Brain microvascular endothelial cell (primary cell): Measurements from ENCODE around the gene GTF2H4.
A peak's percentile ranks its signal among the peaks of the same experiment; 100 is the strongest.

ENCODE experiments used
- DNase-seq: peaks from one replicate; pipeline ENCODE4 v3.0.0-alpha.2; 2020
- H3K27ac ChIP-seq: fragments of 250-450 bp; sonication (Bioruptor Pico); 2 replicates; pipeline ENCODE4 v1.5.1; 2020; ENCODE audit warnings: mild to moderate bottlenecking, moderate library complexity
- H3K27me3 ChIP-seq: fragments of 250-450 bp; sonication (Bioruptor Pico); replicated peaks from 2 replicates; pipeline ENCODE4 v1.5.1; 2020; ENCODE audit warnings: mild to moderate bottlenecking
- H3K36me3 ChIP-seq: fragments of 250-450 bp; sonication (Bioruptor Pico); replicated peaks from 2 replicates; pipeline ENCODE4 v1.5.1; 2020; ENCODE audit warnings: mild to moderate bottlenecking
- H3K4me3 ChIP-seq: 2 replicates; pipeline ENCODE4 v1.5.1; 2011; ENCODE audit warnings: low read depth, mild to moderate bottlenecking, control low read depth, low read length, moderate library complexity
- in situ Hi-C: cut with HindIII; loops from 2 replicates; pipeline ENCODE4 v1.10.0; 2017; ENCODE audit warnings: low sequenced_read_pairs, low pct_ligation_motif_present
- TF ChIP-seq, protein P1 (sequence below): IDR thresholded peaks from 2 replicates; pipeline ENCODE4 v1.5.1; 2011; ENCODE audit warnings: low read depth, mild to moderate bottlenecking, moderate library complexity, low read length, control low read depth, inconsistent platforms; ENCODE audit errors: missing control alignments

The GTF2H4 gene

DNA sequence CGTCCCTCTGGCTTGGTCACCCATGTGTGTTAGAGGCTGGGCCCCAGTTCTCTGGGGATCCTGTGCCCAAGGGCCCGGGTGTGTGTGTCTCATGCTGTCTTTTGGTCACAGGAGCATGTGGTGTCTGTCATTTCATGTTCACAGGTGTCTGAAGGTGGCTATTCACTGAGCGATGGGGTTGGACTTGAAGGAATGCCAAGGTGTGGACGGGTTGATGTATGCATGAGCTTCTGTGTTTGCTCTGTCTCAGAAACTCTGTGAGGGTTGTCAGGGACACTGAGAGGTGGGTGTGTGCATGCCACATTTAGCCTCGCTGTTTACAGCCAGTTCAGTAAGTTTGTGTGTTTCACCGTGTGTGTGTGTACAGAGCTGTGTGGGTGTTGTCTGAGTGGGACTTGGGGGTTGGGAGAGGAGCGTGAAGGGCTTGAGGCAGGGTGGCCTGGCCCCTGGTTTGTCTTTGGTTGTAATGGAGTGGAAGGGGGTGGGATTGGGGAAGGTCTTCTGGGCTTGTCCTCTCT is 22.5 kb upstream of the GTF2H4 start:
- TF ChIP-seq, protein P1, sequence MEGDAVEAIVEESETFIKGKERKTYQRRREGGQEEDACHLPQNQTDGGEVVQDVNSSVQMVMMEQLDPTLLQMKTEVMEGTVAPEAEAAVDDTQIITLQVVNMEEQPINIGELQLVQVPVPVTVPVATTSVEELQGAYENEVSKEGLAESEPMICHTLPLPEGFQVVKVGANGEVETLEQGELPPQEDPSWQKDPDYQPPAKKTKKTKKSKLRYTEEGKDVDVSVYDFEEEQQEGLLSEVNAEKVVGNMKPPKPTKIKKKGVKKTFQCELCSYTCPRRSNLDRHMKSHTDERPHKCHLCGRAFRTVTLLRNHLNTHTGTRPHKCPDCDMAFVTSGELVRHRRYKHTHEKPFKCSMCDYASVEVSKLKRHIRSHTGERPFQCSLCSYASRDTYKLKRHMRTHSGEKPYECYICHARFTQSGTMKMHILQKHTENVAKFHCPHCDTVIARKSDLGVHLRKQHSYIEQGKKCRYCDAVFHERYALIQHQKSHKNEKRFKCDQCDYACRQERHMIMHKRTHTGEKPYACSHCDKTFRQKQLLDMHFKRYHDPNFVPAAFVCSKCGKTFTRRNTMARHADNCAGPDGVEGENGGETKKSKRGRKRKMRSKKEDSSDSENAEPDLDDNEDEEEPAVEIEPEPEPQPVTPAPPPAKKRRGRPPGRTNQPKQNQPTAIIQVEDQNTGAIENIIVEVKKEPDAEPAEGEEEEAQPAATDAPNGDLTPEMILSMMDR, result no peak
- in situ Hi-C loops, result no loop called here
- no peaks in the 10 kb centered on the region for H3K27me3 ChIP-seq
- H3K36me3 ChIP-seq, result no peaks in the 10 kb centered on the region
- peak overlapping the region; percentile 62 for H3K4me3 ChIP-seq
- peak; percentile 5 for DNase-seq
- peak overlapping the region; percentile 10 for H3K27ac ChIP-seq

DNA sequence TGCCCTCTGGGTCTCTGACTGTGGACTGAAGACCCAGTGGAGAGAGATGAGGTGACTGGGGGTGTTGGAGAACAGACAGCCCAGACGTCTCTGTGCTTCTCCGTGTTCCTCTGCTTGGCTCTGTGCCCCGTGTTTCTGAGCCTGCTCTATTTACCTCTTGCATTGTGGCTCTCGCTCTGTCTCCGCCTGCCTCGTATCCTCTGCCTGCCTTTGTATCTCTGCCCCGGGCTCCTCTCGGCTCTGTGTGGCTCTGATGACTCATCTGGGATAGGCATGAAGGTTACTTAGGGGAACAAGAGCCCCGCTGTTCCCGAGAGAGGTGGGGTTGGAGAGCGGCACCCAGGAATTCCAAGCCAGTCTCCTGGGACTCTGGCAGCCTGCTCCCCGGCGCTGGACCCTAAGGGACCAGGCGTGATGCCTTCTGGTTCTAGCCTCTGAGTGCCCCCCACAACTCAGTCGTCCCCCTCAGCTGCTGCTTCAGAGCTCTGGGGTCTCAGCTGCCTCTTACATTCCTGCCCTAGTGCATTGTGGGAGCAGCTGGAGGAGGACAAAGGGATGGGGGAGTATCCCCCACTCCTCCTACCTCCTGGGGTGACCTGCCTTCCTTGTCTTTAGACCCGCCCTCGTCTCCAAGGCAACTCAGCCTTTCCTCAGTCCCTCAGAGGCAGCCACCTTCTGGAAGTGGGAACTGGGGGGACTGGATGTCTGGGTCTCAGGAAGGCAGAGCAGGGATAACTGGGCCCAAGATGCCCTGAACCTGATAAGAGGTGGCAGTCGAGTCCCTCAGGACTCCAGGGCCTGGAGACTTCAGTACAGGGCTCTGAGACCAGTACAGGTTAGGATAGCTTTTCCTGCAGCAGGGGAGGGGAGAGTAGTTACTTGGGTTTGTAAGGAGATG is 21.8 kb upstream of the GTF2H4 start:
- peak; percentile 66 for DNase-seq
- H3K36me3 ChIP-seq, result no peaks in the 10 kb centered on the region
- in situ Hi-C loops, result no loop called here
- no peaks in the 10 kb centered on the region for H3K27me3 ChIP-seq
- peak overlapping the region; percentile 62 for H3K4me3 ChIP-seq
- TF ChIP-seq, protein P1, result no peak
- H3K27ac ChIP-seq, result peak overlapping the region; percentile 10

DNA sequence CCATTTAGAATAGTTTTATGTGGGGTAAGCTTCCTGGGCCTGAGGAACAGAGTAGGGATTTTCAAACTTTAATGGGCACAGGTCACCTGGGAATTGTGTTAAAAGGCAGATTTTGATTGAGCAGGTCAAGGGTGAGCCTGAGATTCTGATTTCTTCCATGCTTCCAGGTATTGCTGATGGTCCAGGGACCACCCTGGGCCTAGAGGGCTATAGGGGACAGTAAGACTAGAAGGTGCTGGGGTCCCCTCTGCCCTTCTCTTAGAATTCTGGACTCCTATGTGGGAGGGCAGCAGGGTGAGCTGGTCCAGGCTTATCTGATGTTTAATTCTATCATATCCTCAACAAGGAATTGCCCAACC is 21.1 kb upstream of the GTF2H4 start:
- TF ChIP-seq, protein P1, result no peak
- H3K4me3 ChIP-seq, result no peak overlapping the region
- no peaks in the 10 kb centered on the region for H3K36me3 ChIP-seq
- H3K27me3 ChIP-seq, result no peaks in the 10 kb centered on the region
- in situ Hi-C loops, result no loop called here
- H3K27ac ChIP-seq, result no peak overlapping the region
- no peak for DNase-seq

DNA sequence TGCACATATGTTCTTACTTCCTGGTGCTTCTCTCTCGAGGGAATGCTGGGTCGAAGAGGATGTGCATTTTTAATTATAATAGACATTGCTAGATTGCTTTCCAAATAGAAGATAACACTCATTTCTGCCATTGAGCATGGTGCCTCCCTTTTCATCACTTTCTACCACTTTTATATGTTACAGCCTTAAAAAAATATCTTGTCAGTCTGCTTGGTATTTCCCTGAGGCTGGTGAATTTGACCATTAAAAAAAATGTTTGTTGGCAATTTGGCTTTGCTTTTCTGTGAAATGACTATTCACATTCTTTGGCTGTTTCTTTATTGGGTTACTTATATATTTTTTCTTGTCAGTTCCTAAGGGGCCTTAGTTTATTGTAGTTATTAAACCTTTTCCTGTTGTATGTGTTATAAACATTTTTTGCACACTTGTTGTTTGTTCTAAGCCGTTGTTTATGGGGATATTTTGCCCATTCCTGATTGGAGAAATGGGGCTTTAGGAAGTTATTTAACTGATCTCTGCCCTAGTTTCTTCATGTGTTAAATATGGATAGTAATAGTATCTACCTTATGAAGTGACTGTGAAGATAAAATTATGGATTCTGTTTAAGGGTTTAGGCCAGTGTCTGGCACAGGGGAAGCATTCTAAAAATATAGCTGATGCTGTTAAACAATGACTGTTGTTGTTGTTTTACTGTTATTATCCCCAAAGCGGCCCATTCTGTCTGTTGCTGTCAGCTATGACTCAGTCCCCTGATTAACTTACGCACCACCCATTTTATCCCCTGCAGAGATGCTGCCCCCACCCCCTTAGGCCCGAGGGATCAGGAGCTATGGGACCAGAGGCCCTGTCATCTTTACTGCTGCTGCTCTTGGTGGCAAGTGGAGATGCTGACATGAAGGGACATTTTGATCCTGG is 19.8 kb upstream of the GTF2H4 start:
- Histone ChIP-seq H3K36me3 (no peaks in the 10 kb centered on the region), H3K27me3 (no peaks in the 10 kb centered on the region), H3K4me3 (no peak overlapping the region), H3K27ac (peak overlapping the region; percentile 49)
- DNase-seq, result peak; percentile 63
- in situ Hi-C loops, result no loop called here
- TF ChIP-seq, protein P1, result no peak

DNA sequence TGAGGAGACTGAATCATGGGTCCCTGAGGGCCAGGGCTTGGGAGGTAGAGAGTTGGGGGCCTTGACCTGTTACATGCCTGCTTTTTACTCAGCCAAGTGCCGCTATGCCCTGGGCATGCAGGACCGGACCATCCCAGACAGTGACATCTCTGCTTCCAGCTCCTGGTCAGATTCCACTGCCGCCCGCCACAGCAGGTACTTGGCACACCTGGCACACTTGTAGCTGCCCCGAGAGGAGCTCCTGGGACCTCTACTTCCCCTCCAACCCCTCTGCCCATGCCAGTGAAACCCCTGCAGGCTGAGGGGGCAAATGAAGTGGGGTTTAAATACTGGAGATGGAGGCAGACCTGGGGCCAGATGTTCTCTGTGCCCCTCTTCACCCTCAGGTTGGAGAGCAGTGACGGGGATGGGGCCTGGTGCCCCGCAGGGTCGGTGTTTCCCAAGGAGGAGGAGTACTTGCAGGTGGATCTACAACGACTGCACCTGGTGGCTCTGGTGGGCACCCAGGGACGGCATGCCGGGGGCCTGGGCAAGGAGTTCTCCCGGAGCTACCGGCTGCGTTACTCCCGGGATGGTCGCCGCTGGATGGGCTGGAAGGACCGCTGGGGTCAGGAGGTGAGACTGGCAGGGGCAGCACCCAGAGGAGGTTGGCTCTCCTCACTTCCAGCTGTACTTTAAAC is 19.1 kb upstream of the GTF2H4 start:
- TF ChIP-seq, protein P1, result no peak
- no peaks in the 10 kb centered on the region for H3K36me3 ChIP-seq
- no peak overlapping the region for H3K4me3 ChIP-seq
- H3K27ac ChIP-seq, result no peak overlapping the region
- in situ Hi-C loops, result no loop called here
- DNase-seq, result no peak
- H3K27me3 ChIP-seq, result no peaks in the 10 kb centered on the region
